Endodermal cell (in vitro differentiated cells): ENCODE data around the gene NUDCD2. TPM values are rescaled to one million over a fixed set of nuclear protein-coding genes. Genes with fewer than 3 reads are reported as not detected.

Experiments
- total RNA-seq, 2 donors: library from RNA; stranded (reverse); fragmentation: NEBNext Ultra II Directional in 1 of 2; extraction: Animal tissue kit (Norgen Biotek cat#: 25700) in 1 of 2; gene quantifications; 2 replicates in 1 of 2; 3 replicates in 1 of 2; pipeline ENCODE4 v1.2.1, GENCODE V29; 2021

Gene NUDCD2
- total RNA-seq, 2 donors from 2014 or later: 36.0 to 73.0 TPM

Other genes starting within 250 kb of the NUDCD2 start
- 100 to 1,000 TPM; 542 to 622 TPM for gene CCNG1, start 22.5 kb downstream of the NUDCD2 start, total RNA-seq
- 10 to 100 TPM; 36.9 to 63.7 TPM for gene HMMR, start 530 bp upstream of the NUDCD2 start, total RNA-seq
- 10 to 100 TPM; 45.4 to 47.7 TPM for gene MAT2B, start 45.5 kb upstream of the NUDCD2 start, total RNA-seq